ENCODE results near the gene GNB2.

GRCh38 chr7:100623951-100624824 is 49.4 kb upstream of the GNB2 start:
- TF ChIP-seq POLR2A (IDR thresholded peaks at IDR 0.05; ENCODE audit: low read depth, low read length) (no peak), POLR2AphosphoS5 (IDR thresholded peaks at IDR 0.05; ENCODE audit: low read depth, low read length) (no peak), SPI1 (IDR thresholded peaks at IDR 0.05; ENCODE audit: low read depth, low read length) (no peak), TAF1 (IDR thresholded peaks at IDR 0.05; ENCODE audit: low read depth, low read length) (no peak)
